ENCODE results near the gene VAMP5. TPM values are rescaled to one million over a fixed set of nuclear protein-coding genes. Genes with fewer than 3 reads are reported as not detected.
"Not testable (repeated sequence)": the region's sequence is repeated elsewhere in the genome, so short reads cannot be mapped to it uniquely, and the experiment has no call there.

VAMP5 gene
- total RNA-seq, 4 donors from 2014 or later = 37.6 to 56.5 (median 51.2) TPM

DNA sequence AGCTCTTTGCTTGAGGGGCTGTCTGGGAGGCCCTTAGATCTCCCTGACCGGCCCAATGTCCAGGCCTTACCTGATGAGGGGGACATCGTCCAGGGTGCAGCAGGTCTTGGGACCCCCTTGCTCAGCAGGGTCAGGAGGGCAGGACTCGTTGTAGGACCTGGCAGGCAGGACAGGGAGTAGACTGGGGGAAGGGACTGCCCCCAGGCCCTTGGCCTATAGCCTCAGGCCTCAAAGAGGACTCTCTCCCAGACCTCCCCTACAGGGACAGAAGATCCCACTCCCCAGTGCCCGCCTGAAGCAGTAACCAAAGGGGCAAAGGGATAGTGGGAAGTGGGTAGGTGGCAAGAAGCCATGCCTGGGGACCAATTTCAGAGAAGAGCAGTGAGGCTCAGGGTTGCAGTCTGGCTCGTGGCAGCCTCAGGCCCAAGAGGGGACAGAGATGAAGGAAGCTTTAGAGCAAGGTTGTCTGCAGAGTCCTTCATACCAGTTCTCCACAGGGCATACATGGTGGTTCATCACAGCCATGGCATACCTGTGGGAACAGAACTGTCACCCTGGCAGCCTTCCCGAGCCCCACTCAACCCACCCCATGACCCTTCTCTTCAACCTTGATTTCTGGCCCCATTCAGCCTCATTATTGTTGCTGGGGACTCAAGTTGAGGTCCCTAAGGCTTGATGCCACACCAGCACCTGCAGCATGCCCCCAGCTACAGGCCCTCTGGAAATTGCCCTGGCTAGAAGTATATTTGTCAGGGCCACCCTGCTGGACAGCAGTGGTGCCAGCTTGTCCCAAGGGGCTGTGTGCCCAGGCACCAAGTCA, 16.9 kb downstream of the VAMP5 start:
- no peaks in the 10 kb centered on the region for H3K9me3 ChIP-seq
- peaks cover 0 to 52% of the 10 kb centered on the region in 2 donors for H3K36me3 ChIP-seq
- H3K27me3 ChIP-seq = no peaks in the 10 kb centered on the region
- no peak for ATAC-seq
- WGBS, 2 donors (ENCODE audit: low coverage in 1 of 2) = 82% methylated on average over 4 of the region's 6 CpGs; no CpG with 5 or more reads in 1 of the 2 donors
- TF ChIP-seq POLR2A (IDR thresholded peaks at IDR 0.05) (no peak), EP300 (IDR thresholded peaks at IDR 0.05) (no peak), POLR2AphosphoS5 (IDR thresholded peaks at IDR 0.05) (no peak)
- TF ChIP-seq, protein P1, sequence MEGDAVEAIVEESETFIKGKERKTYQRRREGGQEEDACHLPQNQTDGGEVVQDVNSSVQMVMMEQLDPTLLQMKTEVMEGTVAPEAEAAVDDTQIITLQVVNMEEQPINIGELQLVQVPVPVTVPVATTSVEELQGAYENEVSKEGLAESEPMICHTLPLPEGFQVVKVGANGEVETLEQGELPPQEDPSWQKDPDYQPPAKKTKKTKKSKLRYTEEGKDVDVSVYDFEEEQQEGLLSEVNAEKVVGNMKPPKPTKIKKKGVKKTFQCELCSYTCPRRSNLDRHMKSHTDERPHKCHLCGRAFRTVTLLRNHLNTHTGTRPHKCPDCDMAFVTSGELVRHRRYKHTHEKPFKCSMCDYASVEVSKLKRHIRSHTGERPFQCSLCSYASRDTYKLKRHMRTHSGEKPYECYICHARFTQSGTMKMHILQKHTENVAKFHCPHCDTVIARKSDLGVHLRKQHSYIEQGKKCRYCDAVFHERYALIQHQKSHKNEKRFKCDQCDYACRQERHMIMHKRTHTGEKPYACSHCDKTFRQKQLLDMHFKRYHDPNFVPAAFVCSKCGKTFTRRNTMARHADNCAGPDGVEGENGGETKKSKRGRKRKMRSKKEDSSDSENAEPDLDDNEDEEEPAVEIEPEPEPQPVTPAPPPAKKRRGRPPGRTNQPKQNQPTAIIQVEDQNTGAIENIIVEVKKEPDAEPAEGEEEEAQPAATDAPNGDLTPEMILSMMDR (IDR thresholded peaks at IDR 0.05) = no peak
- H3K4me3 ChIP-seq = peak overlapping the region; percentile 79 to 91
- H3K4me1 ChIP-seq = peaks cover 3 to 88% (median 42%) of the 10 kb centered on the region in 3 donors
- peak overlapping the region; percentile 60 to 95 (median 90) for H3K27ac ChIP-seq

DNA sequence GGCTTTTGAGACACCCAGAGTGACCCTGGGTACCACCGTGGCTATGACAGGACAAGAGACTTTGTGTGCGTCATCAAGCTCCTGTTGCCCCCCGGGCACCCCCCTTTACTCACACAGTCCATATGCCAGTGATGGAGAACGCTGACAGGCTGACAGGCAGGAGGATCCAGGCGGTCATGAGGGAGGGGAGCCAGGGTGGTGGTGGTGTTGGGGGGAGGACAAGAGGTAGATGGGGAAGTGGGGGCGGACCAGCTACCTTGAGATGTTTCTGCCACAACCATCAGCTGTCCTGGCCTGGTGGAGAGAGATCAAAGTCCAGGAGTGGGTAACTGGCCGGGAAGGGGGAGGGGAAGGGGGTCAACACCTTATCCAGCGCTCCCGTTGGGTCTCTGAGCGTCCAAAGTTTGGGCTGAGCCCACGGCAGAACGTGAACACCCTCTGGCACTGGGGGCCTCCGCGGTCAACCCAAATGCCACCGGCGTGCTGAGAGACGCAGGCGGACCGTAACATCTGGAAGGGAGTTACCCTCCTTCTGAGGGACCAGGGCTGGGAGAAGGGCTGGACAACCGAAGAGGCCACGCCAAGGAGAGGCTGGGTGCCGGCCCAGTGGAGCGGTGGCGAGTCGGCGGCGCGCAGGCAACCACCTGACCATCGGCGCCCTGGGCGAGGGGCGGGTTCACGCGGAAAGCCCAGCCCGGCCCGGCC, 17.7 kb downstream of the VAMP5 start:
- H3K36me3 ChIP-seq = peaks cover 0 to 54% of the 10 kb centered on the region in 2 donors
- WGBS, 2 donors (ENCODE audit: low coverage in 1 of 2) = 0 to 30% methylated on average over 2 to 4 of the region's 36 CpGs
- peak; percentile 76 for ATAC-seq
- TF ChIP-seq EP300 (IDR thresholded peaks at IDR 0.05) (no peak), POLR2AphosphoS5 (IDR thresholded peaks at IDR 0.05) (no peak), POLR2A (IDR thresholded peaks at IDR 0.05) (no peak)
- TF ChIP-seq, protein P1 (IDR thresholded peaks at IDR 0.05) = no peak
- peak overlapping the region; percentile 60 to 95 (median 90) for H3K27ac ChIP-seq
- no peaks in the 10 kb centered on the region for H3K27me3 ChIP-seq
- H3K9me3 ChIP-seq = no peaks in the 10 kb centered on the region
- H3K4me3 ChIP-seq = peak overlapping the region; percentile 79 to 91
- H3K4me1 ChIP-seq = peaks cover 3 to 88% (median 38%) of the 10 kb centered on the region in 3 donors

DNA sequence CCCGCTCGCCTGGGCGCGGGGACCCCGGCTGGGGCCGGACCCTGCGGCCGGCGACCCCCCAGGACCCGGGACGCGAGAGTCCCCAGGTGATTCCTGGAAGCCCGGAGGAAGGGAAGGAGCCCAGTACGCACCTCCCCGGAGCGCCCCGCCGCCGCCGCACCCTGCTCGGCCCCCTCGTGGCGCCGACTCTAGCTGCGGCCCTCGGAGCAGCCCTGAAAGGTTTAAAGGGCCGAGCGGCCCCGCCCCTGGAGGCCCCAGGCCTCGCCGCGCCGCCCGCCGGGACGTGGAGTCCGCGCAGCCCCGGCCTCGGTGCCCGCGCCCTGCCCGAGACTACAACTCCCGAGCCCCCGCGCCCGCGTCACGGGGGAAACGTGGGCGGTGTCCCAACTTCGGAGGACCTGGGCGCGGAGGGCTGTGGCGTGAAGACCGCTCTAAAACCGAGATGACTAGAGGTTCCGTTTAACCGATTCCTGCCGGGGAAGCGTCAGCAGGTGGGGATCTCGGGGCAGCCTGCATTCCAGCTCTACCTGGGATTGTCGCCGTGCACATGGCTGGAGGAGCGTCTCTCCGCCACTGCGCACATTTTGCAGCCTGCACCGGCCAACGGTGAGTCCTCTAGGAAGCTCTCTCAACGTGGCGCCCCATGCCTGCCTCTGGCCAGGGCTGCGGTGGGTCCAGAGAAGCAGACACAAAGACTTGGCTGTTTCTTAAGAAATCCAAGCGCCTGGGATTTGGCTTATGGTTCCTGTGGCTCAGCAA, 18.4 kb downstream of the VAMP5 start, which contains the start of gene TMEM150A:
Gene TMEM150A, minus strand, starts transcription at position 223 of the 759 bp plus-strand sequence. CDS start 750 bp downstream, outside the sequence.
- WGBS, 2 donors (ENCODE audit: low coverage in 1 of 2) = 0% methylated on average over 1 of the region's 73 CpGs; no CpG with 5 or more reads in 1 of the 2 donors
- Histone ChIP-seq H3K9me3 (no peaks in the 10 kb centered on the region), H3K36me3 (peaks cover 0 to 52% of the 10 kb centered on the region in 2 donors), H3K4me1 (peaks cover 3 to 88% (median 39%) of the 10 kb centered on the region in 3 donors), H3K4me3 (peak within 1 kb of the TSS; percentile 79 to 91), H3K27me3 (no peaks in the 10 kb centered on the region), H3K27ac (peak within 1 kb of the TSS; percentile 60 to 95 (median 90))
- ATAC-seq = peak; percentile 98
- TF ChIP-seq POLR2A (IDR thresholded peaks at IDR 0.05) (peak; percentile 80 to 93), POLR2AphosphoS5 (IDR thresholded peaks at IDR 0.05) (peak; percentile 72), EP300 (IDR thresholded peaks at IDR 0.05) (no peak)
- TF ChIP-seq, protein P1 (IDR thresholded peaks at IDR 0.05) = peak in 3 of 4 experiments; percentile 55 to 77 (median 75)

DNA sequence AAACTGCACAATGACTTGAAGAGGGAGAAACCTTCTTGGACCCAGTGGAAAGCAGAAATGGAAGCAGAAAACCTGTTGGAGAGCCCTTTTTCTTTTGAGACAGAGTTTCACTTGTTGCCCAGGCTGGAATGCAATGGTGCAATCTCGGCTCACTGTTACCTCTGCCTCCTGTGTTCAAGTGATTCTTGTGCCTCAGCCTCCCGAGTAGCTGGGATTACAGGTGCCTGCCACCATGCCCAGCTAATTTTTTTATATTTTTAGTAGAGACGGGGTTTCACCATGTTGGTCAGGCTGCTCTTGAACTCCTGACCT, 19.9 kb downstream of the VAMP5 start:
- 63 to 81% methylated on average over 3 of the region's 3 CpGs for WGBS, 2 donors (ENCODE audit: low coverage in 1 of 2)

More for the DNA sequence above, 19.9 kb downstream of the VAMP5 start:
- H3K9me3 ChIP-seq, H3K27me3 ChIP-seq, ATAC-seq: not testable (repeated sequence)
- peaks cover 3 to 89% (median 39%) of the 10 kb centered on the region in 3 donors for H3K4me1 ChIP-seq
- peak overlapping the region in 3 of 4 donors; percentile 75 to 95 (median 89) for H3K27ac ChIP-seq
- H3K4me3 ChIP-seq = peak overlapping the region in 1 of 2 donors; percentile 91
- H3K36me3 ChIP-seq = peaks cover 0 to 52% of the 10 kb centered on the region in 2 donors
